HepG2 (cell line): ENCODE data around the gene UCHL3. TPM values are rescaled to one million over a fixed set of nuclear protein-coding genes. Genes with fewer than 3 reads are reported as not detected.
A peak's percentile ranks its signal among the peaks of the same experiment; 100 is the strongest.

Experiments used
- IRF2 ChIP-seq: IDR thresholded peaks from 2 replicates; pipeline ENCODE4 v1.6.1; 2018; ENCODE audit warnings: missing genetic modification reagents, missing compliant biosample characterization
- JUN ChIP-seq: sonication (generic); formaldehyde crosslinking; IDR thresholded peaks from 2 replicates; pipeline ENCODE4 v1.4.0; 2020; ENCODE audit warnings: mild to moderate bottlenecking, missing genetic modification reagents
- KLF13 ChIP-seq: sonication (generic); formaldehyde crosslinking; IDR thresholded peaks from 2 replicates; pipeline ENCODE4 v1.4.0; 2020; ENCODE audit warnings: mild to moderate bottlenecking, missing genetic modification reagents
- MAF1 ChIP-seq: sonication (generic); formaldehyde crosslinking; IDR thresholded peaks from 2 replicates; pipeline ENCODE4 v1.5.0; 2020; ENCODE audit warnings: missing genetic modification reagents, borderline replicate concordance
- PCBP1 ChIP-seq: fragments of 200-400 bp; formaldehyde crosslinking; IDR thresholded peaks from 2 replicates; pipeline ENCODE4 v1.6.1; 2017; ENCODE audit warnings: mild to moderate bottlenecking, low read depth, low read length, borderline replicate concordance
- ZBTB1 ChIP-seq: sonication (generic); formaldehyde crosslinking; IDR thresholded peaks from 2 replicates; pipeline ENCODE4 v1.4.0; 2020; ENCODE audit warnings: missing genetic modification reagents, borderline replicate concordance
- ZC3H13 ChIP-seq: sonication (generic); formaldehyde crosslinking; IDR thresholded peaks from 2 replicates; pipeline ENCODE4 v1.8.1; 2023; ENCODE audit warnings: mild to moderate bottlenecking, missing genetic modification reagents, moderate library complexity
- ZKSCAN8 ChIP-seq: IDR thresholded peaks from 2 replicates; pipeline ENCODE4 v1.6.1; 2016; ENCODE audit warnings: borderline replicate concordance, missing genetic modification reagents, missing compliant biosample characterization
- ZMYM2 ChIP-seq: sonication (generic); formaldehyde crosslinking; IDR thresholded peaks from 2 replicates; pipeline ENCODE4 v1.8.0; 2022; ENCODE audit warnings: mild to moderate bottlenecking, missing genetic modification reagents
- ZNF20 ChIP-seq: sonication (generic); formaldehyde crosslinking; IDR thresholded peaks from 2 replicates; pipeline ENCODE4 v1.4.0; 2020; ENCODE audit warnings: mild to moderate bottlenecking, moderate library complexity, missing genetic modification reagents
- ZNF205 ChIP-seq: IDR thresholded peaks from 2 replicates; pipeline ENCODE4 v1.6.1; 2018; ENCODE audit warnings: missing biosample characterization, missing genetic modification reagents
- ZNF337 ChIP-seq: sonication (generic); formaldehyde crosslinking; IDR thresholded peaks from 2 replicates; pipeline ENCODE4 v1.5.1; 2020; ENCODE audit warnings: missing genetic modification reagents, low read depth, mild to moderate bottlenecking, borderline replicate concordance
- ZNF614 ChIP-seq: IDR thresholded peaks from 2 replicates; pipeline ENCODE4 v1.6.1; 2018; ENCODE audit warnings: missing biosample characterization, missing genetic modification reagents, inconsistent platforms, borderline replicate concordance
- ZNF747 ChIP-seq: sonication (generic); formaldehyde crosslinking; IDR thresholded peaks from 2 replicates; pipeline ENCODE4 v1.8.1; 2023; ENCODE audit warnings: missing genetic modification reagents, mild to moderate bottlenecking, borderline replicate concordance
- ZNF781 ChIP-seq: sonication (generic); formaldehyde crosslinking; IDR thresholded peaks from 2 replicates; pipeline ENCODE4 v1.5.1; 2020; ENCODE audit warnings: borderline replicate concordance, mild to moderate bottlenecking, missing genetic modification reagents; ENCODE audit errors: not compliant biosample characterization
- polyA plus RNA-seq, 8 experiments: library from polyadenylated mRNA; depleted of rRNA in 3 of 8; stranded (reverse) in 7 of 8; unstranded in 1 of 8; fragments of >200 nt; fragmentation: Illumina TruSeq in 4 of 8; extraction: Trizol in 4 of 8; gene quantifications; 2 replicates each; pipeline versions ENCODE4 v1.2.1 to v1.2.3, GENCODE V29; 2011 to 2016; ENCODE audit warnings: low read depth in 4 of 8, missing spikeins in 1 of 8, mixed read lengths in 1 of 8; ENCODE audit not compliant: insufficient read depth in 1 of 8
- total RNA-seq, 5 experiments: library from RNA; depleted of rRNA; stranded (reverse); fragments of >200 nt; fragmentation: Illumina TruSeq; extraction: Trizol; gene quantifications; 2 replicates each; pipeline ENCODE4 v1.2.3, GENCODE V29; 2016; ENCODE audit warnings: low read depth in 1 of 5
- TF ChIP-seq, protein P1 (sequence below): sonication (generic); formaldehyde crosslinking; IDR thresholded peaks from 2 replicates; pipeline ENCODE4 v1.4.0; 2020; ENCODE audit warnings: low read depth, mild to moderate bottlenecking, missing genetic modification reagents
- TF ChIP-seq, protein P2 (sequence below): sonication (generic); formaldehyde crosslinking; IDR thresholded peaks from 2 replicates; pipeline ENCODE4 v1.4.0; 2020; ENCODE audit warnings: missing genetic modification reagents
- TF ChIP-seq, protein P3 (sequence below): sonication (generic); formaldehyde crosslinking; IDR thresholded peaks from 2 replicates; pipeline ENCODE4 v1.5.0; 2020; ENCODE audit warnings: mild to moderate bottlenecking, missing genetic modification reagents
- TF ChIP-seq, protein P4 (sequence below): sonication (generic); formaldehyde crosslinking; IDR thresholded peaks from 2 replicates; pipeline ENCODE4 v1.4.0; 2020; ENCODE audit warnings: missing genetic modification reagents
- TF ChIP-seq, protein P5 (sequence below): sonication (generic); formaldehyde crosslinking; IDR thresholded peaks from 2 replicates; pipeline ENCODE4 v1.5.0; 2020; ENCODE audit warnings: missing genetic modification reagents

Gene UCHL3
- total and polyA plus RNA-seq, 2 of the 13 experiments (the other 11 are each of a cell fraction or from before 2014, with no cell fraction given): 36.2 to 93.3 TPM

DNA sequence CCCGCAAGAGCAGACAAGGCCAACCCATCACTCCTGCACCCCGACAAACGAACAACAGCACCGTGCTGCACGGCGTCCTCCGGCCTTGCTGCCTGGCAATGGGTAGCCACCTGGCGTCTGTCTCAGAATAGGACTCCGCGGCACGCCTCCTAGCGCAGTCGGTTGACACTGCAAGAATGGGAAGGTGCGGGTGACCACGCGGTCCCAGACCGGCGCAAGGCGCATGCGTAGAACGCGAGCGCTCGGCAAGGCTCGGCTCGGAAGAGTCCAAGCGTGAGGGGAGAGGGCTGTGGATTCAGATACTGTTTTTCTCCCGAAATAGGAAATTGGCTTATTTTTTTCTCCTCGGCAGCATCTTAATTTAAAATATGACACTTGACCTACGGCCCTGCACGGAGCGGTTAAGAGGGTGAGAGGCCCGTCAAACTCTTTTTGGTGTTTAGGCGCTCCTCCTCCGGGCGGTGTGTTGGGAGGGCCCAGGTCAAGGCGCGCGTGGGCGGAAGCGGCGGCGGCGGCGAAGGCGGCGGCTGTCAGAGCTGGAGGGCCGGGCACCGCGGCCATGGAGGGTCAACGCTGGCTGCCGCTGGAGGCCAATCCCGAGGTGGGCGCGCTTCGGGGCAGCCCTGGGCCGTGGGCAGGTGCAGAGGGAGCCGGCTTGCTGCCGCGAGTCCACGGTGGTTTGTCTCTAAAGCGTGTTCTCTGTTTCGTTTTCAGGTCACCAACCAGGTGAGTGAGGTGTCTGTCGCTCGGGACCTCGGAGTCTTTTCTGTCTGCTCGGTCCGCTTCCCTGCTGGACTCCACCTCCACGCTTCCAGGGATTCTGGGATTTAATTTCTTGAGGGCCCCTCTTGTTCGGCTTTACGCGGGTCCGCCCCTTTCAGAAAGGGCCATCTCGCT lies at the start of gene UCHL3 (continued):
- TF ChIP-seq, protein P1, sequence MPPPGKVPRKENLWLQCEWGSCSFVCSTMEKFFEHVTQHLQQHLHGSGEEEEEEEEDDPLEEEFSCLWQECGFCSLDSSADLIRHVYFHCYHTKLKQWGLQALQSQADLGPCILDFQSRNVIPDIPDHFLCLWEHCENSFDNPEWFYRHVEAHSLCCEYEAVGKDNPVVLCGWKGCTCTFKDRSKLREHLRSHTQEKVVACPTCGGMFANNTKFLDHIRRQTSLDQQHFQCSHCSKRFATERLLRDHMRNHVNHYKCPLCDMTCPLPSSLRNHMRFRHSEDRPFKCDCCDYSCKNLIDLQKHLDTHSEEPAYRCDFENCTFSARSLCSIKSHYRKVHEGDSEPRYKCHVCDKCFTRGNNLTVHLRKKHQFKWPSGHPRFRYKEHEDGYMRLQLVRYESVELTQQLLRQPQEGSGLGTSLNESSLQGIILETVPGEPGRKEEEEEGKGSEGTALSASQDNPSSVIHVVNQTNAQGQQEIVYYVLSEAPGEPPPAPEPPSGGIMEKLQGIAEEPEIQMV (CRISPR knock-in tag): peak; percentile 59; the same call in 1 of the 2 replicates
- TF ChIP-seq, protein P2, sequence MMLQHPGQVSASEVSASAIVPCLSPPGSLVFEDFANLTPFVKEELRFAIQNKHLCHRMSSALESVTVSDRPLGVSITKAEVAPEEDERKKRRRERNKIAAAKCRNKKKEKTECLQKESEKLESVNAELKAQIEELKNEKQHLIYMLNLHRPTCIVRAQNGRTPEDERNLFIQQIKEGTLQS (CRISPR knock-in tag): no peak; the same call in 1 of the 2 replicates
- TF ChIP-seq IRF2 (CRISPR knock-in tag): peak; percentile 76
- TF ChIP-seq, protein P3, sequence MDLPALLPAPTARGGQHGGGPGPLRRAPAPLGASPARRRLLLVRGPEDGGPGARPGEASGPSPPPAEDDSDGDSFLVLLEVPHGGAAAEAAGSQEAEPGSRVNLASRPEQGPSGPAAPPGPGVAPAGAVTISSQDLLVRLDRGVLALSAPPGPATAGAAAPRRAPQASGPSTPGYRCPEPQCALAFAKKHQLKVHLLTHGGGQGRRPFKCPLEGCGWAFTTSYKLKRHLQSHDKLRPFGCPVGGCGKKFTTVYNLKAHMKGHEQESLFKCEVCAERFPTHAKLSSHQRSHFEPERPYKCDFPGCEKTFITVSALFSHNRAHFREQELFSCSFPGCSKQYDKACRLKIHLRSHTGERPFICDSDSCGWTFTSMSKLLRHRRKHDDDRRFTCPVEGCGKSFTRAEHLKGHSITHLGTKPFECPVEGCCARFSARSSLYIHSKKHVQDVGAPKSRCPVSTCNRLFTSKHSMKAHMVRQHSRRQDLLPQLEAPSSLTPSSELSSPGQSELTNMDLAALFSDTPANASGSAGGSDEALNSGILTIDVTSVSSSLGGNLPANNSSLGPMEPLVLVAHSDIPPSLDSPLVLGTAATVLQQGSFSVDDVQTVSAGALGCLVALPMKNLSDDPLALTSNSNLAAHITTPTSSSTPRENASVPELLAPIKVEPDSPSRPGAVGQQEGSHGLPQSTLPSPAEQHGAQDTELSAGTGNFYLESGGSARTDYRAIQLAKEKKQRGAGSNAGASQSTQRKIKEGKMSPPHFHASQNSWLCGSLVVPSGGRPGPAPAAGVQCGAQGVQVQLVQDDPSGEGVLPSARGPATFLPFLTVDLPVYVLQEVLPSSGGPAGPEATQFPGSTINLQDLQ (CRISPR knock-in tag): no peak
- TF ChIP-seq ZNF747 (CRISPR knock-in tag): peak; percentile 59; the same call in 1 of the 2 replicates
- no peak for TF ChIP-seq MAF1
- peak; percentile 22 for TF ChIP-seq ZNF781 (CRISPR knock-in tag)
- TF ChIP-seq ZNF20 (CRISPR knock-in tag): no peak
- TF ChIP-seq ZKSCAN8: no peak; the same call in 1 of the 2 replicates
- TF ChIP-seq JUN (CRISPR knock-in tag): no peak
- TF ChIP-seq, protein P4, sequence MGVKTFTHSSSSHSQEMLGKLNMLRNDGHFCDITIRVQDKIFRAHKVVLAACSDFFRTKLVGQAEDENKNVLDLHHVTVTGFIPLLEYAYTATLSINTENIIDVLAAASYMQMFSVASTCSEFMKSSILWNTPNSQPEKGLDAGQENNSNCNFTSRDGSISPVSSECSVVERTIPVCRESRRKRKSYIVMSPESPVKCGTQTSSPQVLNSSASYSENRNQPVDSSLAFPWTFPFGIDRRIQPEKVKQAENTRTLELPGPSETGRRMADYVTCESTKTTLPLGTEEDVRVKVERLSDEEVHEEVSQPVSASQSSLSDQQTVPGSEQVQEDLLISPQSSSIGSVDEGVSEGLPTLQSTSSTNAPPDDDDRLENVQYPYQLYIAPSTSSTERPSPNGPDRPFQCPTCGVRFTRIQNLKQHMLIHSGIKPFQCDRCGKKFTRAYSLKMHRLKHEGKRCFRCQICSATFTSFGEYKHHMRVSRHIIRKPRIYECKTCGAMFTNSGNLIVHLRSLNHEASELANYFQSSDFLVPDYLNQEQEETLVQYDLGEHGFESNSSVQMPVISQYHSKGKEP: no peak
- 0 out of 2 replicates have a peak, but pooled peaks have one; percentile 31 for TF ChIP-seq ZMYM2 (CRISPR knock-in tag)
- peak; percentile 56; the same call in 1 of the 2 replicates for TF ChIP-seq ZC3H13 (CRISPR knock-in tag)
- TF ChIP-seq KLF13: no peak
- TF ChIP-seq ZNF337 (CRISPR knock-in tag): no peak; the same call in 1 of the 2 replicates
- TF ChIP-seq ZNF205 (CRISPR knock-in tag): peak; percentile 99
- TF ChIP-seq ZBTB1 (CRISPR knock-in tag): no peak
- 0 out of 2 replicates have a peak, but pooled peaks have one; percentile 32 for TF ChIP-seq PCBP1
- TF ChIP-seq ZNF614 (CRISPR knock-in tag): peak; percentile 60; the same call in 1 of the 2 replicates
- TF ChIP-seq, protein P5, sequence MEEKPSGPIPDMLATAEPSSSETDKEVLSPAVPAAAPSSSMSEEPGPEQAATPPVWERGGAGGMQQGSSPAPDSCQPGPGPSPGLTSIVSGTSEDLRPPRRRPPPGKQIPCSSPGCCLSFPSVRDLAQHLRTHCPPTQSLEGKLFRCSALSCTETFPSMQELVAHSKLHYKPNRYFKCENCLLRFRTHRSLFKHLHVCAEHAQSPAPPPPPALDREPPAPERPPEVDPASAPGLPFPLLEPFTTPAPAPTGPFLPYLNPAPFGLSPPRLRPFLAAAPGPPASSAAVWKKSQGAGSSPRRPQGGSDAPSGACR (CRISPR knock-in tag): no peak
